HepG2 (cell line): ENCODE results near the gene ZNF248. TPM values are rescaled to one million over a fixed set of nuclear protein-coding genes. Genes with fewer than 3 reads are reported as not detected.

Experiments
- ATAC-seq: fragments of 200-7000 bp; cut with Tn5 transposase; 3 replicates; pipeline ENCODE4 v1.9.1; 2020; ENCODE audit warnings: mild to moderate bottlenecking, moderate library complexity
- BruUV-seq: library from RNA; stranded (reverse); fragments of 400-500 nt; replicated peaks from 2 replicates; lab custom pipeline; 2021; lab: Mats Ljungman, UMichigan
- CTCF ChIA-PET: fragments of 300-600 bp; formaldehyde crosslinking; extraction: SDS; loops from one replicate; lab custom pipeline; 2021; ENCODE audit warnings: low total read pairs, inconsistent platforms, low intra/inter-chr PET ratio; lab: Yijun Ruan, JAX
- POLR2A ChIA-PET: fragments of 350-600 bp; sonication (Branson Sonifier 250); formaldehyde crosslinking; loops from one replicate; lab custom pipeline; 2020; ENCODE audit warnings: antibody characterized with exemption, inconsistent platforms; lab: Yijun Ruan, JAX
- DNase-seq: peaks from one replicate; pipeline ENCODE4 v3.0.0-alpha.2; 2015; ENCODE audit warnings: low spot score
- FAIRE-seq: peaks from 3 replicates; lab custom pipeline; 2011; peaks lifted over from hg19 to GRCh38; lab: Jason Lieb, UNC
- H2AFZ ChIP-seq: one replicate; pipeline ENCODE4 v1.6.1; 2011; ENCODE audit warnings: low read length, inconsistent platforms
- H3K27ac ChIP-seq: fragments of 300-600 bp; 3 replicates; pipeline ENCODE4 v1.8.0; 2011; ENCODE audit warnings: mixed run types, mild to moderate bottlenecking, mixed read lengths, low read length, inconsistent platforms; ENCODE audit not compliant: insufficient read depth; ENCODE audit errors: extremely low read length
- H3K27me3 ChIP-seq, 2 experiments: fragments of 200-600 bp in 1 of 2; 2 replicates in 1 of 2; 3 replicates in 1 of 2; pipeline versions ENCODE4 v1.6.0 to v1.8.0; 2011; ENCODE audit warnings: low read length in 2 of 2, mild to moderate bottlenecking in 2 of 2, moderate library complexity in 2 of 2, inconsistent platforms in 1 of 2; ENCODE audit not compliant: insufficient read depth in 2 of 2, control insufficient read depth in 1 of 2
- H3K36me3 ChIP-seq, 2 experiments: fragments of 200-600 bp in 1 of 2; replicated peaks in 1 of 2; 2 replicates in 1 of 2; 3 replicates in 1 of 2; pipeline versions ENCODE4 v1.5.1 to v1.8.0; 2011; ENCODE audit warnings: low read length in 2 of 2, inconsistent platforms in 1 of 2; ENCODE audit not compliant: insufficient read depth in 2 of 2, control insufficient read depth in 1 of 2
- H3K4me1 ChIP-seq: 2 replicates; pipeline ENCODE4 v1.5.1; 2012; ENCODE audit warnings: low read length, inconsistent platforms; ENCODE audit not compliant: insufficient read depth
- H3K4me2 ChIP-seq: 2 replicates; pipeline ENCODE4 v1.6.0; 2011; ENCODE audit warnings: low read depth, low read length, inconsistent platforms
- H3K4me3 ChIP-seq, 3 experiments: fragments of 200-600 bp in 1 of 3; sonication (generic), shearing (Covaris generic) in 1 of 3; replicated peaks in 1 of 3; 2 replicates each; pipeline ENCODE4 v1.5.1; 2011 to 2016; ENCODE audit warnings: low read length in 3 of 3, inconsistent platforms in 2 of 3, low read depth in 2 of 3, mild to moderate bottlenecking in 2 of 3, control low read depth in 1 of 3, mixed read lengths in 1 of 3; ENCODE audit not compliant: insufficient read depth in 1 of 3
- H3K79me2 ChIP-seq: one replicate; pipeline ENCODE4 v1.6.1; 2011; ENCODE audit warnings: low read length, inconsistent platforms; ENCODE audit not compliant: insufficient read depth
- H3K9ac ChIP-seq: 2 replicates; pipeline ENCODE4 v1.6.0; 2011; ENCODE audit warnings: mild to moderate bottlenecking, low read depth, low read length, inconsistent platforms; ENCODE audit not compliant: insufficient read depth
- H3K9me3 ChIP-seq: 2 replicates; pipeline ENCODE4 v1.5.1; 2012; ENCODE audit warnings: mild to moderate bottlenecking, low read length
- H4K20me1 ChIP-seq: 2 replicates; pipeline ENCODE4 v1.6.0; 2011; ENCODE audit warnings: inconsistent platforms, mild to moderate bottlenecking, low read length, moderate library complexity; ENCODE audit not compliant: insufficient read depth
- ARNT ChIP-seq: fragments of 450-650 bp; IDR thresholded peaks from 2 replicates; pipeline ENCODE4 v1.6.1; 2017
- BRD4 ChIP-seq: sonication (generic); formaldehyde crosslinking; IDR thresholded peaks from 2 replicates; pipeline ENCODE4 v1.4.0; 2020; ENCODE audit warnings: missing genetic modification reagents
- CHD2 ChIP-seq: IDR thresholded peaks from 2 replicates; pipeline ENCODE4 v1.6.1; 2011; ENCODE audit warnings: low read depth, low read length, improper control_type of control experiment
- ELF3 ChIP-seq: IDR thresholded peaks from 2 replicates; pipeline ENCODE4 v1.6.1; 2016; ENCODE audit warnings: missing genetic modification reagents, missing compliant biosample characterization
- FIP1L1 ChIP-seq: fragments of 200-400 bp; formaldehyde crosslinking; IDR thresholded peaks from 2 replicates; pipeline ENCODE4 v1.6.1; 2018; ENCODE audit warnings: low read depth, mild to moderate bottlenecking, low read length, moderate library complexity, borderline replicate concordance; ENCODE audit not compliant: insufficient read depth
- SOX6 ChIP-seq, 2 experiments: fragments of 450-650 bp in 1 of 2; sonication (generic) in 1 of 2; formaldehyde crosslinking in 1 of 2; IDR thresholded peaks; 2 replicates each; pipeline versions ENCODE4 v1.4.0 to v1.6.1; 2017 to 2020; ENCODE audit warnings: antibody characterized with exemption in 1 of 2, mild to moderate bottlenecking in 1 of 2, missing genetic modification reagents in 1 of 2
- SP5 ChIP-seq: IDR thresholded peaks from 2 replicates; pipeline ENCODE4 v1.6.1; 2016; ENCODE audit warnings: low read depth, borderline replicate concordance
- SUZ12 ChIP-seq: fragments of 150-350 bp; IDR thresholded peaks from 2 replicates; pipeline ENCODE4 v1.6.1; 2014; ENCODE audit warnings: low read depth, low read length
- TBX3 ChIP-seq: fragments of 450-650 bp; IDR thresholded peaks from 2 replicates; pipeline ENCODE4 v1.6.1; 2017; ENCODE audit warnings: antibody characterized with exemption, mild to moderate bottlenecking, inconsistent platforms, borderline replicate concordance
- ZBTB8A ChIP-seq: sonication (generic); formaldehyde crosslinking; IDR thresholded peaks from 2 replicates; pipeline ENCODE4 v1.4.0; 2020; ENCODE audit warnings: mild to moderate bottlenecking, low read depth, missing genetic modification reagents, borderline replicate concordance
- ZNF24 ChIP-seq: fragments of 450-650 bp; IDR thresholded peaks from 2 replicates; pipeline ENCODE4 v1.6.1; 2017; ENCODE audit warnings: antibody characterized with exemption, mild to moderate bottlenecking
- ZNF383 ChIP-seq: sonication (generic); formaldehyde crosslinking; IDR thresholded peaks from 2 replicates; pipeline ENCODE4 v1.4.0; 2020; ENCODE audit warnings: missing genetic modification reagents, mild to moderate bottlenecking, borderline replicate concordance
- ZNF629 ChIP-seq: sonication (generic); formaldehyde crosslinking; conservative IDR thresholded peaks from 2 replicates; pipeline ENCODE4 v1.5.0; 2020; ENCODE audit warnings: missing genetic modification reagents
- ZSCAN12 ChIP-seq: sonication (generic); formaldehyde crosslinking; IDR thresholded peaks from 2 replicates; pipeline ENCODE4 v1.9.0; 2021; ENCODE audit warnings: mild to moderate bottlenecking, missing genetic modification reagents
- WGBS: methylation state at CpG from one replicate; pipeline ENCODE4 v1.1.6; 2017; ENCODE audit warnings: low lambda C conversion rate; 5-methylcytosine and 5-hydroxymethylcytosine counted together
- in situ Hi-C: cut with HindIII; loops from 2 replicates; pipeline ENCODE4 v1.10.0; 2017; ENCODE audit warnings: low pct_unique_long_range_greater_than_20kb; ENCODE audit not compliant: extremely low pct_ligation_motif_present
- intact Hi-C: fragments of 100-400 bp; cut with micrococcal nuclease; formaldehyde crosslinking; loops from one replicate; pipeline ENCODE4 v1.10.0; 2022; ENCODE audit not compliant: unreplicated experiment
- polyA plus RNA-seq, 8 experiments: library from polyadenylated mRNA; depleted of rRNA in 3 of 8; stranded (reverse) in 7 of 8; unstranded in 1 of 8; fragments of >200 nt; fragmentation: Illumina TruSeq in 4 of 8; extraction: Trizol in 4 of 8; gene quantifications; 2 replicates each; pipeline versions ENCODE4 v1.2.1 to v1.2.3, GENCODE V29; 2011 to 2016; ENCODE audit warnings: low read depth in 4 of 8, missing spikeins in 1 of 8, mixed read lengths in 1 of 8; ENCODE audit not compliant: insufficient read depth in 1 of 8
- total RNA-seq, 5 experiments: library from RNA; depleted of rRNA; stranded (reverse); fragments of >200 nt; fragmentation: Illumina TruSeq; extraction: Trizol; gene quantifications; 2 replicates each; pipeline ENCODE4 v1.2.3, GENCODE V29; 2016; ENCODE audit warnings: low read depth in 1 of 5
- TF ChIP-seq, protein P1 (sequence below): sonication (generic); formaldehyde crosslinking; IDR thresholded peaks from 2 replicates; pipeline ENCODE4 v1.5.0; 2020; ENCODE audit warnings: mild to moderate bottlenecking, missing genetic modification reagents
- TF ChIP-seq, protein P2 (sequence below): sonication (generic); formaldehyde crosslinking; IDR thresholded peaks from 2 replicates; pipeline ENCODE4 v1.4.0; 2020; ENCODE audit warnings: mild to moderate bottlenecking, missing genetic modification reagents, borderline replicate concordance
- TF ChIP-seq, protein P3 (sequence below): sonication (generic); formaldehyde crosslinking; IDR thresholded peaks from 2 replicates; pipeline ENCODE4 v1.8.1; 2023; ENCODE audit warnings: missing genetic modification reagents, mild to moderate bottlenecking, borderline replicate concordance

ZNF248 gene
- total and polyA plus RNA-seq, 2 of the 13 experiments (the other 11 are each of a cell fraction or from before 2014, with no cell fraction given): 12.8 to 13.3 TPM

DNA sequence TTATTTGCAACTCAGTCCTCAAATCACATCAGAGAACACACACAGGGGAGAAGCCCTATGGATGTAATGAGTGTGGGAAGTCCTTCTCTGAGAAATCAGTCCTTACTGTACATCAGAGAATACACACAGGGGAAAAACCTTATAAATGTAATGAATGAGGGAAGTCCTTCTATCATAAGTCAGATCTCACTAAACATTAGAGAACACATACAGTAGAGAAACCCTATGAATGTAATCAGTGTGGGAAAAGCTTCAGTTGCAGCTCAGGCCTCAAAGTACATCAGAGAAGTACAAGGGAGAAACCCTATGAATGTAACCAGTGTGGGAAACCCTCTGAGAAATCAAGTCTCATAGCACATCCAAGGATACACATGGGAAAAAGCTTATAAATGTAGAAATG is 39.0 kb upstream of the ZNF248 start (continued):
- TF ChIP-seq SOX6 (IDR thresholded peaks at IDR 0.05): no peak
- TF ChIP-seq SOX6 (CRISPR knock-in tag; IDR thresholded peaks at IDR 0.05): no peak
- TF ChIP-seq BRD4: no peak

DNA sequence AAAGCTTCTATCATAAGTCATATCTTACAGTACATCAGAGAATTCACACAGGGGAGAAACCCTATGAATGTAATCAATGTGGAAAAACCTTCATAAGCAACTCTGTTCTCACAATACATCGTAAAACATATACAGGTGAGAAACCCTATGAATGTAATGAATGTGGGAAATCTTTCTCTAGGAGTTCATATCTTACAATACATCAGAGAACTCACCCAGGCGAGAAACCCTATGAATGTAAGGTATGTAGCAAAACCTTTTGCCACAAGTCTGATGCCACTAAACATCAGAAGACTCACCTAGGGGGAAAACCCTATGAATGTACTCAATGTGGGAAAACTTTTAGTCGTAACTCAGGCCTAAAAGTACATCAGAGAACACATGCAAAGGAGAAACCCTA is 38.3 kb upstream of the ZNF248 start:
- Histone ChIP-seq H3K9me3 (peaks cover 26% of the 10 kb centered on the region), H3K27me3 (no peaks in the 10 kb centered on the region), H2AFZ (no peak overlapping the region), H4K20me1 (no peaks in the 10 kb centered on the region), H3K4me3 (no peak overlapping the region), H3K27ac (no peak overlapping the region), H3K36me3 (no peaks in the 10 kb centered on the region), H3K4me2 (no peak overlapping the region), H3K9ac (no peak overlapping the region), H3K79me2 (no peaks in the 10 kb centered on the region), H3K4me1 (no peaks in the 10 kb centered on the region)
- TF ChIP-seq ZNF24 (no peak), ZNF383 (CRISPR knock-in tag) (no peak), TBX3 (no peak), FIP1L1 (no peak), SP5 (no peak), CHD2 (no peak), ZBTB8A (CRISPR knock-in tag) (no peak), ELF3 (no peak), ZNF629 (CRISPR knock-in tag) (no peak), SUZ12 (no peak), ZSCAN12 (CRISPR knock-in tag) (no peak), ARNT (no peak)
- TF ChIP-seq, protein P1, sequence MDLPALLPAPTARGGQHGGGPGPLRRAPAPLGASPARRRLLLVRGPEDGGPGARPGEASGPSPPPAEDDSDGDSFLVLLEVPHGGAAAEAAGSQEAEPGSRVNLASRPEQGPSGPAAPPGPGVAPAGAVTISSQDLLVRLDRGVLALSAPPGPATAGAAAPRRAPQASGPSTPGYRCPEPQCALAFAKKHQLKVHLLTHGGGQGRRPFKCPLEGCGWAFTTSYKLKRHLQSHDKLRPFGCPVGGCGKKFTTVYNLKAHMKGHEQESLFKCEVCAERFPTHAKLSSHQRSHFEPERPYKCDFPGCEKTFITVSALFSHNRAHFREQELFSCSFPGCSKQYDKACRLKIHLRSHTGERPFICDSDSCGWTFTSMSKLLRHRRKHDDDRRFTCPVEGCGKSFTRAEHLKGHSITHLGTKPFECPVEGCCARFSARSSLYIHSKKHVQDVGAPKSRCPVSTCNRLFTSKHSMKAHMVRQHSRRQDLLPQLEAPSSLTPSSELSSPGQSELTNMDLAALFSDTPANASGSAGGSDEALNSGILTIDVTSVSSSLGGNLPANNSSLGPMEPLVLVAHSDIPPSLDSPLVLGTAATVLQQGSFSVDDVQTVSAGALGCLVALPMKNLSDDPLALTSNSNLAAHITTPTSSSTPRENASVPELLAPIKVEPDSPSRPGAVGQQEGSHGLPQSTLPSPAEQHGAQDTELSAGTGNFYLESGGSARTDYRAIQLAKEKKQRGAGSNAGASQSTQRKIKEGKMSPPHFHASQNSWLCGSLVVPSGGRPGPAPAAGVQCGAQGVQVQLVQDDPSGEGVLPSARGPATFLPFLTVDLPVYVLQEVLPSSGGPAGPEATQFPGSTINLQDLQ (CRISPR knock-in tag): no peak
- TF ChIP-seq, protein P2, sequence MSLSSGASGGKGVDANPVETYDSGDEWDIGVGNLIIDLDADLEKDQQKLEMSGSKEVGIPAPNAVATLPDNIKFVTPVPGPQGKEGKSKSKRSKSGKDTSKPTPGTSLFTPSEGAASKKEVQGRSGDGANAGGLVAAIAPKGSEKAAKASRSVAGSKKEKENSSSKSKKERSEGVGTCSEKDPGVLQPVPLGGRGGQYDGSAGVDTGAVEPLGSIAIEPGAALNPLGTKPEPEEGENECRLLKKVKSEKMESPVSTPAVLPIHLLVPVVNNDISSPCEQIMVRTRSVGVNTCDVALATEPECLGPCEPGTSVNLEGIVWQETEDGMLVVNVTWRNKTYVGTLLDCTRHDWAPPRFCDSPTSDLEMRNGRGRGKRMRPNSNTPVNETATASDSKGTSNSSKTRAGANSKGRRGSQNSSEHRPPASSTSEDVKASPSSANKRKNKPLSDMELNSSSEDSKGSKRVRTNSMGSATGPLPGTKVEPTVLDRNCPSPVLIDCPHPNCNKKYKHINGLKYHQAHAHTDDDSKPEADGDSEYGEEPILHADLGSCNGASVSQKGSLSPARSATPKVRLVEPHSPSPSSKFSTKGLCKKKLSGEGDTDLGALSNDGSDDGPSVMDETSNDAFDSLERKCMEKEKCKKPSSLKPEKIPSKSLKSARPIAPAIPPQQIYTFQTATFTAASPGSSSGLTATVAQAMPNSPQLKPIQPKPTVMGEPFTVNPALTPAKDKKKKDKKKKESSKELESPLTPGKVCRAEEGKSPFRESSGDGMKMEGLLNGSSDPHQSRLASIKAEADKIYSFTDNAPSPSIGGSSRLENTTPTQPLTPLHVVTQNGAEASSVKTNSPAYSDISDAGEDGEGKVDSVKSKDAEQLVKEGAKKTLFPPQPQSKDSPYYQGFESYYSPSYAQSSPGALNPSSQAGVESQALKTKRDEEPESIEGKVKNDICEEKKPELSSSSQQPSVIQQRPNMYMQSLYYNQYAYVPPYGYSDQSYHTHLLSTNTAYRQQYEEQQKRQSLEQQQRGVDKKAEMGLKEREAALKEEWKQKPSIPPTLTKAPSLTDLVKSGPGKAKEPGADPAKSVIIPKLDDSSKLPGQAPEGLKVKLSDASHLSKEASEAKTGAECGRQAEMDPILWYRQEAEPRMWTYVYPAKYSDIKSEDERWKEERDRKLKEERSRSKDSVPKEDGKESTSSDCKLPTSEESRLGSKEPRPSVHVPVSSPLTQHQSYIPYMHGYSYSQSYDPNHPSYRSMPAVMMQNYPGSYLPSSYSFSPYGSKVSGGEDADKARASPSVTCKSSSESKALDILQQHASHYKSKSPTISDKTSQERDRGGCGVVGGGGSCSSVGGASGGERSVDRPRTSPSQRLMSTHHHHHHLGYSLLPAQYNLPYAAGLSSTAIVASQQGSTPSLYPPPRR (CRISPR knock-in tag): no peak
- TF ChIP-seq, protein P3, sequence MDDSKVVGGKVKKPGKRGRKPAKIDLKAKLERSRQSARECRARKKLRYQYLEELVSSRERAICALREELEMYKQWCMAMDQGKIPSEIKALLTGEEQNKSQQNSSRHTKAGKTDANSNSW: no peak
- in situ Hi-C loops: no loop called here
- ChIA-PET POLR2A (no interaction called here), CTCF (no interaction called here)
- WGBS: 3% methylated on average over 3 of the region's 3 CpGs
- ATAC-seq: no peak
- DNase-seq: no peak
- intact Hi-C loops: no loop called here
- no TSS peak for BruUV-seq
- FAIRE-seq: no peak
